Subcutaneous adipose tissue (tissue), 4 donors: ENCODE data around the gene NR3C1. TPM values are rescaled to one million over a fixed set of nuclear protein-coding genes. Genes with fewer than 3 reads are reported as not detected.

ENCODE experiments used
- CTCF ChIP-seq: fragments of 450-650 bp; IDR thresholded peaks from one replicate; pipeline ENCODE4 v1.5.1; 2016; ENCODE audit warnings: low read depth, mild to moderate bottlenecking, control low read depth, antibody characterized with exemption, moderate library complexity
- total RNA-seq, 4 donors: library from RNA; depleted of rRNA; stranded (reverse); fragments of >200 nt; gene quantifications; one replicate each; pipeline ENCODE4 v1.1.0, GENCODE V29; 2016

The NR3C1 gene
- total RNA-seq, 4 donors from 2014 or later, result 86.2 to 174 (median 95.1) TPM

- TF ChIP-seq CTCF, result no peak
Observed at GRCh38 chr5:143396353-143396940, 7.0 kb downstream of the NR3C1 start.

DNA sequence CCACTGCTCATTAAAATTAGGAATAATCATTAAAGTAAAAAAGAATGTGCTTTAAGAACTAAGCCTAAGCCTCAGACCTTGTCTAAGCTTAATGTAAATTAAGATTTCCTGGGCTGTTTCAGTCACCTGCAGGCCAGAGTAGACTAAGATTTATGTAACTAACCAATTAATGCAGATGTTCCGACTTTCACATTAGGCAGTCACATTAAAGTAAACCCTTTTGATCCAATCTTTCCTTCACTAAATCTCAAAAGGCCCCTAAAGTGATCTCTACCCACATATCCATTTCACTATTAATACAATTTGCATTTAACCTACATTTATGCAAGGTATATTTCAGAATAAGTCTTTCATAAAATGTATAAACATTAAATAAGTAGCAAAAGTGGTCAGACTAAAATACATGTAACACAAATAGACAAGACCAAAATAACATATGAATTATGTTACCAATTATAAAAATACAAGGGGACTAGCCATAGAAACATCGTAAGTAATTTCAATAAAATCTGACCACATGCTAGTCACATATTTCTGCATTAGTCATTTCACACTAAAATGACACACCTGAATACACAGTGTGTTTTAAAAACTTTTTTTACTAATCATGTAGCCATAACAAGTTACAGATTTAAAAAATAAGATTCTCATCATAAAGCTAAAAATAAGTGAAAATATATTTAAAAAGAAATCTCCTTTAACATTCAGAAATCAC is 7.7 kb downstream of the NR3C1 start:
- TF ChIP-seq CTCF, result no peak

- TF ChIP-seq CTCF, result no peak
Observed at GRCh38 chr5:143393524-143393923, 10.0 kb downstream of the NR3C1 start.

GRCh38 chr5:143390941-143391340 is 12.5 kb downstream of the NR3C1 start:
- TF ChIP-seq CTCF, result no peak

- no peak for TF ChIP-seq CTCF
Observed at GRCh38 chr5:143390258-143390657, 13.2 kb downstream of the NR3C1 start.

DNA sequence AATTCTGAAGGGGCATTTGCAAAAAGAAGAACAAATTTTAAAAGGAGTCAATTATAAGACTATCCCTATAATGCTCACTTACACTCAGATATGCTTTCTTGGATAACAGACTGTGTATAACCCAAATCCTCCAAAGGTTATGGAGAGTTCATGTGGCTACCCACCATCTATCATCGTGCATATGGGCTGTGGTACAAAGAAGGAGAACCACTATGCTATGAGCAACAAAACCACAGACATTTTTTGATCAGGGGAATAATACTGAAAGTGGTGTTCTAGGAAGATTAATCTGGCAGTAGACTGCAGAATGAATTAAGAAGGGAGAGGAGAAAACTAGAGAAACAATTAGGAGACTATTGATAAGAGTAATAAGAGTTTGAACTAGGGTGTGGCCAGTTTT is 16.8 kb downstream of the NR3C1 start:
- TF ChIP-seq CTCF, result no peak

DNA sequence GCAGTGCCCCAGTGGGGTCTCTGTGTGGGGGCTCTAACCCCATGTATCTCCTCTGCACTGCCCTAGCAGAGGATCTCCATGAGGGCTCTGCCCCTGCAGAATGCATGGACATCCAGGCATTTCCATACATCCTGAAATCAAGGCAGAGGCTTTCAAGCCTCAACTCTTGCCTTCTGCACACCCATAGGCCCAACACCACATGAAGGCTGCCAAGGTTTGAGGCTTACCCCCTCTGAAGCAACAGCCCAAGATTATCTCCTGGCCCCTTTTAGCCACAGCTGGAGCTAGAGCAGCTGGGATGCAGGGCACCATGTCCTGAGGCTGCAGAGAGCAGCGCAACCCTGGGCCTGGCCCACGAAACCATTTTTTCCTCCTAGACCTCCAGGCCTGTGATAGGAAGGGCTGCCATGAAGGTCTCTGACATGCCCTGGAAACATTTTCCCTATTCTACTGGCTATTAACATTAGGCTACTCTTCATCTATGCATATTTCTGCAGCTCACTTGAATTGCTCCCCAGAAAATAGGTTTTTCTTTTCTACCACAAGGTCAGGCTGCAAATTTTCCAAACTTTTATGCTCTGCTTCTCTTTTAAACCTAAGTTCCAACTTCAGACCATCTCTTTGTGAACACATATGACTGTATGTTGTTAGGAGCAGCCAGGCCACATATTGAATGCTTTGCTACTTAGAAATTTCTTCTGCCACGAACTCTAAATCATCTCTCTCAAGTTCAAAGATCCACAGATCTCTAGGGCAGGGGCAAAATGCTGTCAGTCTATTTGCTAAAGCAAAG is 18.4 kb downstream of the NR3C1 start:
- no peak for TF ChIP-seq CTCF
